Erythroblast (primary cell): Measurements from ENCODE around the gene TM2D1.
"Not testable (repeated sequence)": the region's sequence is repeated elsewhere in the genome, so short reads cannot be mapped to it uniquely, and the experiment has no call there.

ENCODE experiments used
- DNase-seq, 2 experiments: peaks; one replicate each; lab custom pipeline; 2025; lab: John Stamatoyannopoulos, UW
- GATA1 ChIP-seq: IDR thresholded peaks from 2 replicates; pipeline ENCODE4 v1.6.1; 2011; ENCODE audit warnings: low read depth, mild to moderate bottlenecking, control low read depth, low read length, moderate library complexity
- POLR2A ChIP-seq: IDR thresholded peaks from 2 replicates; pipeline ENCODE4 v1.6.1; 2011; ENCODE audit warnings: mild to moderate bottlenecking, low read length

Gene TM2D1

GRCh38 chr1:61740751-61741700 is 16.1 kb upstream of the TM2D1 start:
- no peak for DNase-seq
- TF ChIP-seq POLR2A, result no peak
- TF ChIP-seq GATA1, result no peak

- TF ChIP-seq POLR2A (no peak), GATA1 (no peak)
- DNase-seq, result no peak
Measured at GRCh38 chr1:61732726-61733125, 7.8 kb upstream of the TM2D1 start.

- not testable (repeated sequence) for DNase-seq
Measured at GRCh38 chr1:61730679-61731078, 5.7 kb upstream of the TM2D1 start.

GRCh38 chr1:61727544-61727943 is 2.6 kb upstream of the TM2D1 start:
- TF ChIP-seq GATA1, result no peak
- TF ChIP-seq POLR2A, result no peak

GRCh38 chr1:61724506-61724812 is 482 bp downstream of the TM2D1 start:
- DNase-seq, result no peak
- no peak for TF ChIP-seq POLR2A
- no peak for TF ChIP-seq GATA1

More at GRCh38 chr1:61727544-61727943, 2.6 kb upstream of the TM2D1 start:
- no peak for DNase-seq

GRCh38 chr1:61718996-61719663 is 5.8 kb downstream of the TM2D1 start:
- DNase-seq, result not testable (repeated sequence)

- no peak for TF ChIP-seq POLR2A
- TF ChIP-seq GATA1, result no peak
- DNase-seq, result no peak
Measured at GRCh38 chr1:61711969-61712368, 13.0 kb downstream of the TM2D1 start.

GRCh38 chr1:61711257-61711656 is 13.7 kb downstream of the TM2D1 start:
- not testable (repeated sequence) for DNase-seq

- TF ChIP-seq GATA1 (no peak), POLR2A (no peak)
- DNase-seq, result no peak
Measured at GRCh38 chr1:61709908-61710289, 15.0 kb downstream of the TM2D1 start.

- peak; percentile 66 to 76 for DNase-seq
- TF ChIP-seq POLR2A (no peak), GATA1 (no peak)
Measured at GRCh38 chr1:61708953-61709907, 15.7 kb downstream of the TM2D1 start.

- TF ChIP-seq GATA1 (no peak), POLR2A (no peak)
- no peak for DNase-seq
Measured at GRCh38 chr1:61699911-61700851, 24.8 kb downstream of the TM2D1 start.

GRCh38 chr1:61692155-61692800 is 32.7 kb downstream of the TM2D1 start:
- DNase-seq, result no peak
- TF ChIP-seq POLR2A, result no peak
- TF ChIP-seq GATA1, result no peak

GRCh38 chr1:61687901-61688300 is 37.0 kb downstream of the TM2D1 start:
- no peak for DNase-seq
- no peak for TF ChIP-seq POLR2A
- TF ChIP-seq GATA1, result no peak
